Endothelial cell of umbilical vein (primary cell): ENCODE data around the gene CAMKV. TPM values are rescaled to one million over a fixed set of nuclear protein-coding genes. Genes with fewer than 3 reads are reported as not detected.

Experiments
- BruUV-seq: library from RNA; stranded (reverse); fragments of 400-500 nt; replicated peaks from 2 replicates; lab custom pipeline; 2021; lab: Mats Ljungman, UMichigan
- CTCF ChIA-PET: fragments of 300-600, 350-600 bp; sonication (Branson Sonifier 250); formaldehyde crosslinking; loops from one replicate; lab custom pipeline; 2021; ENCODE audit warnings: antibody characterized with exemption, inconsistent platforms; lab: Charles Lee
- POLR2A ChIA-PET: fragments of 300-600, 350-600 bp; sonication (Branson Sonifier 250); formaldehyde crosslinking; loops from one replicate; lab custom pipeline; 2021; ENCODE audit warnings: antibody characterized with exemption, inconsistent platforms; lab: Charles Lee
- DNase-seq: peaks from one replicate; pipeline ENCODE4 v3.0.0-alpha.2; 2011; ENCODE audit warnings: low read depth, low spot score
- FAIRE-seq: peaks from 2 replicates; lab custom pipeline; 2011; peaks lifted over from hg19 to GRCh38; lab: Jason Lieb, UNC
- H2AFZ ChIP-seq: 2 replicates; pipeline ENCODE4 v1.6.0; 2012; ENCODE audit warnings: low read depth, low read length, control low read depth, inconsistent platforms
- H3K27ac ChIP-seq: 2 replicates; pipeline ENCODE4 v1.5.1; 2011; ENCODE audit warnings: low read depth, mild to moderate bottlenecking, control low read depth, low read length, moderate library complexity; ENCODE audit not compliant: insufficient read depth
- H3K27me3 ChIP-seq, 2 experiments: 2 replicates each; pipeline versions ENCODE4 v1.6.0 to v1.6.1; 2011; ENCODE audit warnings: low read length in 2 of 2, mixed read lengths in 1 of 2; ENCODE audit not compliant: control insufficient read depth in 2 of 2, insufficient read depth in 2 of 2
- H3K36me3 ChIP-seq, 2 experiments: 2 replicates in 1 of 2; 3 replicates in 1 of 2; pipeline ENCODE4 v1.5.1; 2011; ENCODE audit warnings: low read length in 2 of 2, mild to moderate bottlenecking in 1 of 2, moderate library complexity in 1 of 2; ENCODE audit not compliant: control insufficient read depth in 2 of 2, insufficient read depth in 2 of 2; ENCODE audit errors: extremely low read depth in 1 of 2
- H3K4me1 ChIP-seq: 3 replicates; pipeline ENCODE4 v1.5.1; 2011; ENCODE audit warnings: mild to moderate bottlenecking, low read length; ENCODE audit not compliant: control insufficient read depth, insufficient read depth; ENCODE audit errors: extremely low read depth
- H3K4me2 ChIP-seq: 2 replicates; pipeline ENCODE4 v1.6.1; 2011; ENCODE audit warnings: low read length, control low read depth, mixed read lengths; ENCODE audit not compliant: insufficient read depth
- H3K4me3 ChIP-seq, 3 experiments: fragments of 200-600 bp in 1 of 3; sonication (generic), shearing (Covaris generic) in 1 of 3; replicated peaks in 1 of 3; 2 replicates each; pipeline ENCODE4 v1.5.1; 2011 to 2016; ENCODE audit warnings: control low read depth in 3 of 3, low read length in 3 of 3, mild to moderate bottlenecking in 2 of 3, inconsistent platforms in 1 of 3, low read depth in 1 of 3, moderate library complexity in 1 of 3; ENCODE audit not compliant: insufficient read depth in 1 of 3
- H3K79me2 ChIP-seq: 2 replicates; pipeline ENCODE4 v1.6.0; 2012; ENCODE audit warnings: low read length, inconsistent platforms; ENCODE audit not compliant: control insufficient read depth, insufficient read depth
- H3K9ac ChIP-seq: replicated peaks from 2 replicates; pipeline ENCODE3; 2011; ENCODE audit warnings: low read length, control low read depth; ENCODE audit not compliant: insufficient read depth; ENCODE audit errors: extremely low read depth
- H3K9me1 ChIP-seq: replicated peaks from 3 replicates; pipeline ENCODE4 v1.6.0; 2011; ENCODE audit warnings: mild to moderate bottlenecking, low read length; ENCODE audit not compliant: control insufficient read depth, insufficient read depth; ENCODE audit errors: extremely low read depth
- H3K9me3 ChIP-seq: replicated peaks from 2 replicates; pipeline ENCODE4 v1.5.1; 2012; ENCODE audit warnings: low read length, inconsistent platforms; ENCODE audit not compliant: control insufficient read depth, insufficient read depth
- H4K20me1 ChIP-seq: replicated peaks from 2 replicates; pipeline ENCODE3; 2011; ENCODE audit warnings: mild to moderate bottlenecking, low read length; ENCODE audit not compliant: control insufficient read depth, insufficient read depth; ENCODE audit errors: extremely low read depth
- JUN ChIP-seq: IDR thresholded peaks from 2 replicates; pipeline ENCODE4 v1.6.1; 2011; ENCODE audit warnings: borderline replicate concordance, low read depth; ENCODE audit not compliant: insufficient read length, insufficient read depth
- POLR2AphosphoS5 ChIP-seq: IDR thresholded peaks from 2 replicates; pipeline ENCODE4 v1.6.1; 2012; ENCODE audit warnings: low read depth, mild to moderate bottlenecking, control low read depth, low read length, moderate library complexity; ENCODE audit not compliant: insufficient read depth
- dilution Hi-C: fragments of 300-500 bp; cut with MboI; formaldehyde crosslinking; loops from one replicate; pipeline ENCODE4 v1.15.0; 2019; ENCODE audit warnings: low sequenced_read_pairs; ENCODE audit not compliant: extremely low pct_ligation_motif_present
- intact Hi-C: fragments of 100-400 bp; cut with micrococcal nuclease; formaldehyde crosslinking; loops from one replicate; pipeline ENCODE4 v1.10.0; 2022
- polyA plus RNA-seq, 4 experiments: library from polyadenylated mRNA; depleted of rRNA in 3 of 4; stranded (reverse) in 3 of 4; unstranded in 1 of 4; fragments of >200 nt; gene quantifications; 2 replicates each; pipeline versions ENCODE4 v1.2.1 to v1.2.3, GENCODE V29; 2011 to 2012; ENCODE audit warnings: missing spikeins in 1 of 4
- total RNA-seq: library from RNA; stranded (reverse); gene quantifications from 2 replicates; pipeline ENCODE4 v1.2.3, GENCODE V29; 2021
- TF ChIP-seq, protein P1 (sequence below): IDR thresholded peaks from 2 replicates; pipeline ENCODE4 v1.6.1; 2011; ENCODE audit not compliant: insufficient read depth, insufficient read length
- TF ChIP-seq, protein P2 (sequence below), 2 donors: IDR thresholded peaks; 1 replicate in 1 of 2; 2 replicates in 1 of 2; pipeline ENCODE4 v1.5.1; 2011; ENCODE audit warnings: low read length in 2 of 2, mild to moderate bottlenecking in 2 of 2, moderate library complexity in 2 of 2, control low read depth in 1 of 2, inconsistent platforms in 1 of 2, low read depth in 1 of 2; ENCODE audit not compliant: insufficient read depth in 1 of 2; ENCODE audit errors: extremely low read depth in 1 of 2

The CAMKV gene
- total and polyA plus RNA-seq, 2 donors (not counting 3 experiments of a cell fraction or from before 2014, with no cell fraction given) = not detected

DNA sequence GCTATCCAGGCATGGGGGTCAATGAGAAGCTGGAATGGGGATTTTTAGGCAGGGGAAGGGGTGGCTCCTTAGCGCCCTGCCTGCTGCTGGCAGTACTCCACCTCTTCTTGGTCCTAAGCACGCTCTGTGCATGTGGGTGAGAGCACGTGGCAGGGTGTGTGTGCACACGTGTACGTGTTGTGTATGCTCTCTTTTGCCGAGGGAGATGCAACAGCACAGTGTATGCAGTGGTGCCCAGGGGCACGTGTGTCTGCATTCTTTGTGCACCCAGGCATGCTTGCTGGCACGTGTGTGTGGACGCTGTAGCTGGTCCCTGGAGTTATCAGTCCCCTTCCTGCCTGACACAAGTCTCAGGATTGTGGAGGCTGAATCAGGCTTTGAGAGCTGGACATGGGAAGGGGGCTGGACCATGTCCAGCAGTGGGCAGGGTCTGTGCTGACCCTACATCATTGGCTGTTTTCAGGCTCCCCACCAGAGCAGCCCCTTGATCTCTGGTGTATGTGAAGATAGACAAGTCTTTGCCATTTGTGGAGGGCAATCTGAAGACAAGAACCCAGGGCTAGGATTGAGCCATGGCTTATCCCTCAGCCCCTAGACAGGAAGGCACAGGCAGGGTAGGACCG lies 1.9 kb upstream of the CAMKV start:
- H3K79me2 ChIP-seq = no peaks in the 10 kb centered on the region
- ChIA-PET CTCF (interaction anchor here (1.3 kb wide), 1 partner anchor 30 kb away, joined by 4 read pairs; no protein-coding TSS in a partner anchor), POLR2A (no interaction called here)
- TF ChIP-seq, protein P1, sequence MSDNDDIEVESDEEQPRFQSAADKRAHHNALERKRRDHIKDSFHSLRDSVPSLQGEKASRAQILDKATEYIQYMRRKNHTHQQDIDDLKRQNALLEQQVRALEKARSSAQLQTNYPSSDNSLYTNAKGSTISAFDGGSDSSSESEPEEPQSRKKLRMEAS = no peak
- no peak for TF ChIP-seq JUN
- TF ChIP-seq, protein P2, sequence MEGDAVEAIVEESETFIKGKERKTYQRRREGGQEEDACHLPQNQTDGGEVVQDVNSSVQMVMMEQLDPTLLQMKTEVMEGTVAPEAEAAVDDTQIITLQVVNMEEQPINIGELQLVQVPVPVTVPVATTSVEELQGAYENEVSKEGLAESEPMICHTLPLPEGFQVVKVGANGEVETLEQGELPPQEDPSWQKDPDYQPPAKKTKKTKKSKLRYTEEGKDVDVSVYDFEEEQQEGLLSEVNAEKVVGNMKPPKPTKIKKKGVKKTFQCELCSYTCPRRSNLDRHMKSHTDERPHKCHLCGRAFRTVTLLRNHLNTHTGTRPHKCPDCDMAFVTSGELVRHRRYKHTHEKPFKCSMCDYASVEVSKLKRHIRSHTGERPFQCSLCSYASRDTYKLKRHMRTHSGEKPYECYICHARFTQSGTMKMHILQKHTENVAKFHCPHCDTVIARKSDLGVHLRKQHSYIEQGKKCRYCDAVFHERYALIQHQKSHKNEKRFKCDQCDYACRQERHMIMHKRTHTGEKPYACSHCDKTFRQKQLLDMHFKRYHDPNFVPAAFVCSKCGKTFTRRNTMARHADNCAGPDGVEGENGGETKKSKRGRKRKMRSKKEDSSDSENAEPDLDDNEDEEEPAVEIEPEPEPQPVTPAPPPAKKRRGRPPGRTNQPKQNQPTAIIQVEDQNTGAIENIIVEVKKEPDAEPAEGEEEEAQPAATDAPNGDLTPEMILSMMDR (IDR thresholded peaks at IDR 0.05; ENCODE audit: extremely low read depth in 1 of 2, insufficient read depth in 1 of 2, low read depth in 1 of 2, low read length in 2 of 2) = no peak
- no peak for TF ChIP-seq POLR2AphosphoS5
- dilution Hi-C loops (no loop called here), intact Hi-C loops (no loop called here)
- FAIRE-seq (no peak), DNase-seq (no peak)
- no peak overlapping the region for H2AFZ ChIP-seq
- H4K20me1 ChIP-seq = no peaks in the 10 kb centered on the region
- peaks cover 22 to 30% of the 10 kb centered on the region in 2 experiments for H3K27me3 ChIP-seq
- H3K4me1 ChIP-seq = no peaks in the 10 kb centered on the region
- H3K9me1 ChIP-seq = no peaks in the 10 kb centered on the region
- no peaks in the 10 kb centered on the region for H3K36me3 ChIP-seq
- no peak overlapping the region for H3K27ac ChIP-seq
- no peaks in the 10 kb centered on the region for H3K9me3 ChIP-seq
- H3K9ac ChIP-seq = no peak overlapping the region
- H3K4me3 ChIP-seq = no peak overlapping the region
- H3K4me2 ChIP-seq = no peak overlapping the region
- no TSS peak for BruUV-seq
